Measurements from ENCODE around the gene PWWP2B.
A peak's percentile ranks its signal among the peaks of the same experiment; 100 is the strongest.

Gene PWWP2B

GRCh38 chr10:132460691-132461090 lies 63.7 kb downstream of the PWWP2B start:
- TF ChIP-seq TAF1 (IDR thresholded peaks at IDR 0.05; ENCODE audit: low read depth) (no peak), FOXM1 (IDR thresholded peaks at IDR 0.05; ENCODE audit: borderline replicate concordance, low read depth) (no peak), ZBTB7A (IDR thresholded peaks at IDR 0.05; ENCODE audit: low read depth) (no peak), CEBPB (IDR thresholded peaks at IDR 0.05) (no peak)
- TF ChIP-seq, protein P1, sequence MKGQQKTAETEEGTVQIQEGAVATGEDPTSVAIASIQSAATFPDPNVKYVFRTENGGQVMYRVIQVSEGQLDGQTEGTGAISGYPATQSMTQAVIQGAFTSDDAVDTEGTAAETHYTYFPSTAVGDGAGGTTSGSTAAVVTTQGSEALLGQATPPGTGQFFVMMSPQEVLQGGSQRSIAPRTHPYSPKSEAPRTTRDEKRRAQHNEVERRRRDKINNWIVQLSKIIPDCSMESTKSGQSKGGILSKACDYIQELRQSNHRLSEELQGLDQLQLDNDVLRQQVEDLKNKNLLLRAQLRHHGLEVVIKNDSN (IDR thresholded peaks at IDR 0.05), result no peak
- TF ChIP-seq, protein P2, sequence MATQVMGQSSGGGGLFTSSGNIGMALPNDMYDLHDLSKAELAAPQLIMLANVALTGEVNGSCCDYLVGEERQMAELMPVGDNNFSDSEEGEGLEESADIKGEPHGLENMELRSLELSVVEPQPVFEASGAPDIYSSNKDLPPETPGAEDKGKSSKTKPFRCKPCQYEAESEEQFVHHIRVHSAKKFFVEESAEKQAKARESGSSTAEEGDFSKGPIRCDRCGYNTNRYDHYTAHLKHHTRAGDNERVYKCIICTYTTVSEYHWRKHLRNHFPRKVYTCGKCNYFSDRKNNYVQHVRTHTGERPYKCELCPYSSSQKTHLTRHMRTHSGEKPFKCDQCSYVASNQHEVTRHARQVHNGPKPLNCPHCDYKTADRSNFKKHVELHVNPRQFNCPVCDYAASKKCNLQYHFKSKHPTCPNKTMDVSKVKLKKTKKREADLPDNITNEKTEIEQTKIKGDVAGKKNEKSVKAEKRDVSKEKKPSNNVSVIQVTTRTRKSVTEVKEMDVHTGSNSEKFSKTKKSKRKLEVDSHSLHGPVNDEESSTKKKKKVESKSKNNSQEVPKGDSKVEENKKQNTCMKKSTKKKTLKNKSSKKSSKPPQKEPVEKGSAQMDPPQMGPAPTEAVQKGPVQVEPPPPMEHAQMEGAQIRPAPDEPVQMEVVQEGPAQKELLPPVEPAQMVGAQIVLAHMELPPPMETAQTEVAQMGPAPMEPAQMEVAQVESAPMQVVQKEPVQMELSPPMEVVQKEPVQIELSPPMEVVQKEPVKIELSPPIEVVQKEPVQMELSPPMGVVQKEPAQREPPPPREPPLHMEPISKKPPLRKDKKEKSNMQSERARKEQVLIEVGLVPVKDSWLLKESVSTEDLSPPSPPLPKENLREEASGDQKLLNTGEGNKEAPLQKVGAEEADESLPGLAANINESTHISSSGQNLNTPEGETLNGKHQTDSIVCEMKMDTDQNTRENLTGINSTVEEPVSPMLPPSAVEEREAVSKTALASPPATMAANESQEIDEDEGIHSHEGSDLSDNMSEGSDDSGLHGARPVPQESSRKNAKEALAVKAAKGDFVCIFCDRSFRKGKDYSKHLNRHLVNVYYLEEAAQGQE (IDR thresholded peaks at IDR 0.05; ENCODE audit: low read depth), result no peak
- TF ChIP-seq, protein P3, sequence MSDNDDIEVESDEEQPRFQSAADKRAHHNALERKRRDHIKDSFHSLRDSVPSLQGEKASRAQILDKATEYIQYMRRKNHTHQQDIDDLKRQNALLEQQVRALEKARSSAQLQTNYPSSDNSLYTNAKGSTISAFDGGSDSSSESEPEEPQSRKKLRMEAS (IDR thresholded peaks at IDR 0.05), result no peak

- TF ChIP-seq EGR1 (IDR thresholded peaks at IDR 0.05), result no peak
- TF ChIP-seq, protein P3 (IDR thresholded peaks at IDR 0.05), result no peak
- TF ChIP-seq CREB1 (IDR thresholded peaks at IDR 0.05; ENCODE audit: low read depth), result no peak
- no peak for TF ChIP-seq FOXM1 (IDR thresholded peaks at IDR 0.05; ENCODE audit: borderline replicate concordance, low read depth)
- TF ChIP-seq ZBTB7A (IDR thresholded peaks at IDR 0.05; ENCODE audit: low read depth), result no peak
Observed at GRCh38 chr10:132461103-132461682, 64.2 kb downstream of the PWWP2B start.

- TF ChIP-seq FOXM1 (IDR thresholded peaks at IDR 0.05; ENCODE audit: borderline replicate concordance, low read depth) (no peak), TEAD4 (IDR thresholded peaks at IDR 0.05) (no peak), EGR1 (IDR thresholded peaks at IDR 0.05) (no peak), TCF12 (IDR thresholded peaks at IDR 0.05; ENCODE audit: low read depth) (no peak), ZBTB7A (IDR thresholded peaks at IDR 0.05; ENCODE audit: low read depth) (no peak), CREB1 (IDR thresholded peaks at IDR 0.05; ENCODE audit: low read depth) (no peak), TAF1 (IDR thresholded peaks at IDR 0.05; ENCODE audit: low read depth) (no peak), YY1 (IDR thresholded peaks at IDR 0.05; ENCODE audit: low read depth) (no peak), RAD21 (IDR thresholded peaks at IDR 0.05; ENCODE audit: low read depth) (no peak), CEBPB (IDR thresholded peaks at IDR 0.05) (no peak), NFIC (IDR thresholded peaks at IDR 0.05) (no peak), EP300 (IDR thresholded peaks at IDR 0.05; ENCODE audit: borderline replicate concordance) (no peak)
- TF ChIP-seq, protein P1 (IDR thresholded peaks at IDR 0.05), result no peak
- TF ChIP-seq, protein P2 (IDR thresholded peaks at IDR 0.05; ENCODE audit: low read depth), result no peak
- TF ChIP-seq, protein P3 (IDR thresholded peaks at IDR 0.05), result no peak
Observed at GRCh38 chr10:132461683-132462231, 64.8 kb downstream of the PWWP2B start.

- no peak for TF ChIP-seq NFIC (IDR thresholded peaks at IDR 0.05)
- no peak for TF ChIP-seq ZBTB7A (IDR thresholded peaks at IDR 0.05; ENCODE audit: low read depth)
- TF ChIP-seq TEAD4 (IDR thresholded peaks at IDR 0.05), result no peak
- TF ChIP-seq EP300 (IDR thresholded peaks at IDR 0.05; ENCODE audit: borderline replicate concordance), result no peak
Observed at GRCh38 chr10:132462463-132463332, 65.7 kb downstream of the PWWP2B start.

- TF ChIP-seq FOXM1 (IDR thresholded peaks at IDR 0.05; ENCODE audit: borderline replicate concordance, low read depth), result no peak
- peak; percentile 68 for TF ChIP-seq RAD21 (IDR thresholded peaks at IDR 0.05; ENCODE audit: low read depth)
Observed at GRCh38 chr10:132463333-132464255, 66.6 kb downstream of the PWWP2B start.

All from Ishikawa (cell line).